ENCODE results near the gene MAL.

Gene MAL

DNA sequence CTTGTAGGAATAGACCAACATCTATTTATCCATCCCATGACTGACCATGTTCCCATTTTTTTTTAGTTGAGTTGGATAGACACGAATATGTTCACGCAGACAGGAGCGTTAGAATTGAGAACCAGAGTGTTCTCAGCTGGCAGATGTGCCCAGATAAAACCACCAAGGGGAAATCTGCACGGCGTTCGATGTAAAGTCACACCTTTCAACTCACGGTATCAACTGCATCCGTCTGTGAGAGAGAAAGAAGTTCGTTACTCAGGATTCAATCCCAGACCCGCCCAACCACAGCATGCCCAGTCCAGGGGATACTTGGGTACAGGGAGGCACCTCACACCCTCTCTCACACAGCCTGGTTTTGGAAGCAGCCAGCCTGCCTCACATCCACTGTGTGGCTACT is 26.1 kb downstream of the MAL start:
- TF ChIP-seq, protein P1, sequence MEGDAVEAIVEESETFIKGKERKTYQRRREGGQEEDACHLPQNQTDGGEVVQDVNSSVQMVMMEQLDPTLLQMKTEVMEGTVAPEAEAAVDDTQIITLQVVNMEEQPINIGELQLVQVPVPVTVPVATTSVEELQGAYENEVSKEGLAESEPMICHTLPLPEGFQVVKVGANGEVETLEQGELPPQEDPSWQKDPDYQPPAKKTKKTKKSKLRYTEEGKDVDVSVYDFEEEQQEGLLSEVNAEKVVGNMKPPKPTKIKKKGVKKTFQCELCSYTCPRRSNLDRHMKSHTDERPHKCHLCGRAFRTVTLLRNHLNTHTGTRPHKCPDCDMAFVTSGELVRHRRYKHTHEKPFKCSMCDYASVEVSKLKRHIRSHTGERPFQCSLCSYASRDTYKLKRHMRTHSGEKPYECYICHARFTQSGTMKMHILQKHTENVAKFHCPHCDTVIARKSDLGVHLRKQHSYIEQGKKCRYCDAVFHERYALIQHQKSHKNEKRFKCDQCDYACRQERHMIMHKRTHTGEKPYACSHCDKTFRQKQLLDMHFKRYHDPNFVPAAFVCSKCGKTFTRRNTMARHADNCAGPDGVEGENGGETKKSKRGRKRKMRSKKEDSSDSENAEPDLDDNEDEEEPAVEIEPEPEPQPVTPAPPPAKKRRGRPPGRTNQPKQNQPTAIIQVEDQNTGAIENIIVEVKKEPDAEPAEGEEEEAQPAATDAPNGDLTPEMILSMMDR (IDR thresholded peaks at IDR 0.05; ENCODE audit: low read depth, low read length): no peak
- DNase-seq (ENCODE audit: low read depth in 2 of 2): no peak

DNA sequence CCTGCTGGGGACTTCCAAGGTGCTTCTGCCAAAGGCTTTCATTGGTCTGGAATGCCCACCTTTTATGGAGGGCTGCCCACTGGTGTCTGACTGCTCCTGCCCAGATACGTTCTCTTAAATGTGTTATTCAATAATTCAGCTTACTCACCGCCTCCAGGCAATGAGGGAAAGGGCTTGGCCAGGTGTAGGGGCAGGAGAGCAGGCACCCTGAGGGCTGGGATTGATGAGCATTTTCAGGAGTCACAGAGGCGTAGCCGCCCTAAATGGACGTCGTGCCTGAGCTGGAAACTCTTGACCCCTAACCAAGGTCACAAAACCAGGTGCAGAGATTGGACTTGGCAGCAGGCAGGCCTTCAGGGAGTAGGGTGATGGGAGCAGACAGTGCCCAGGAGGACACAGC is 26.8 kb downstream of the MAL start:
- TF ChIP-seq, protein P1 (IDR thresholded peaks at IDR 0.05; ENCODE audit: low read depth, low read length): no peak
- no peak overlapping the region for H3K4me3 ChIP-seq (replicated peaks in 1 of 2; ENCODE audit: low read depth in 2 of 2, low read length in 2 of 2)
- DNase-seq (ENCODE audit: low read depth in 2 of 2): no peak

More for the DNA sequence above, 26.1 kb downstream of the MAL start:
- H3K4me3 ChIP-seq (replicated peaks in 1 of 2; ENCODE audit: low read depth in 2 of 2, low read length in 2 of 2): no peak overlapping the region

DNA sequence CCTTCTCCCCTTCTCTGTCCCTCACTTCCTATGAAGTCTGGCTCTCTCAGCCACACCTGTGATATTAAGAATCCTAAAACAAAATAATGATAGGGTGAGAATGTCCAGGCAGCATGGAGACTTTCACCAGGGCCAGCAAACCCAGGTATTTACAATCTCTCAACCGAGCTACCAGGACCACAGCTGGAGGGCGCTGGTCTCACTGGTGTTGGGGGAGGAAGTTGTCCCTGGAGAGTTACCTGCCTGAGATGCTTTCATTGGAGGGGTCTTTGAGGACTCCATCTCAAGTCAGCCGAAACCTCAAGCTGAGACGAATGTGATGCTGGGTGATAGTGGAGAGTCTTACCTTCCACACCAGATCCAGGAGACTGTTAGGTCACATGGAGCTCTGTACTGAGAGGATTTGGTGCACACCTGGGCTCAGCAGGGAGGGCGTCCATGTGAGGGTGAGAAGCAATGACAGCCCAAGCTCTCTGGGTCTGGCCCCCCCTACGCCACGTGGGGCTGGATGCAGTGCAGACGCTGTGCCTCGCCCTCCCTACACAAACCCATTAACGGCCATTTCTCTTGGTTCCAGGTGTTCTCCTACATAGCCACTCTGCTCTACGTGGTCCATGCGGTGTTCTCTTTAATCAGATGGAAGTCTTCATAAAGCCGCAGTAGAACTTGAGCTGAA is 27.4 kb downstream of the MAL start:
- DNase-seq (ENCODE audit: low read depth in 2 of 2): no peak
- TF ChIP-seq, protein P1 (IDR thresholded peaks at IDR 0.05; ENCODE audit: low read depth, low read length): no peak
- H3K4me3 ChIP-seq (replicated peaks in 1 of 2; ENCODE audit: low read depth in 2 of 2, low read length in 2 of 2): no peak overlapping the region

DNA sequence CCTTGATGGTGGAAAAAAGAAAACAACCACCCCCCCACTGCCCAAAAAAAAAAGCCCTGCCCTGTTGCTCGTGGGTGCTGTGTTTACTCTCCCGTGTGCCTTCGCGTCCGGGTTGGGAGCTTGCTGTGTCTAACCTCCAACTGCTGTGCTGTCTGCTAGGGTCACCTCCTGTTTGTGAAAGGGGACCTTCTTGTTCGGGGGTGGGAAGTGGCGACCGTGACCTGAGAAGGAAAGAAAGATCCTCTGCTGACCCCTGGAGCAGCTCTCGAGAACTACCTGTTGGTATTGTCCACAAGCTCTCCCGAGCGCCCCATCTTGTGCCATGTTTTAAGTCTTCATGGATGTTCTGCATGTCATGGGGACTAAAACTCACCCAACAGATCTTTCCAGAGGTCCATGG is 28.0 kb downstream of the MAL start:
- H3K4me3 ChIP-seq (replicated peaks in 1 of 2; ENCODE audit: low read depth in 2 of 2, low read length in 2 of 2): no peak overlapping the region
- DNase-seq (ENCODE audit: low read depth in 2 of 2): peak in 1 of 2 donors; percentile 5
- TF ChIP-seq, protein P1 (IDR thresholded peaks at IDR 0.05; ENCODE audit: low read depth, low read length): no peak

DNA sequence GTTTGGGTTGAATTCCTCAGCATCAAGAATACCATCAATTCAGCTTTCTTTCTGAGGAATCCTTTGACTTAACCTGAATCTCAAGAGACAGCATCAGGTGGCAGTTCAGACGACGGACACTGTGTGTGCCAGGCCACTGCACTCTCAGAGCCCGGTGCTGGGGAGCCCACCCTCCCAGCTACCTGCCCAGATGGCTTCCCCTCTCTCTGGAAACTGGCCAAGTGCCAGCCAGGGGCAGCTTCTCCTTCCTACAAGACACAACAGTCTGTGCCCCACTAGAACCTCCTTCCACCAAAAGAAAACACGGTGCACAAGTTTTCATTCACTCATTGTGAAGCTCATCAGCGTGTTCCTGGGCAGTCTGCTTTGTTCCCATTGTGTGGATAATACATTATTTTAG is 28.5 kb downstream of the MAL start:
- TF ChIP-seq, protein P1 (IDR thresholded peaks at IDR 0.05; ENCODE audit: low read depth, low read length): no peak
- DNase-seq (ENCODE audit: low read depth in 2 of 2): no peak
- H3K4me3 ChIP-seq (replicated peaks in 1 of 2; ENCODE audit: low read depth in 2 of 2, low read length in 2 of 2): no peak overlapping the region

DNA sequence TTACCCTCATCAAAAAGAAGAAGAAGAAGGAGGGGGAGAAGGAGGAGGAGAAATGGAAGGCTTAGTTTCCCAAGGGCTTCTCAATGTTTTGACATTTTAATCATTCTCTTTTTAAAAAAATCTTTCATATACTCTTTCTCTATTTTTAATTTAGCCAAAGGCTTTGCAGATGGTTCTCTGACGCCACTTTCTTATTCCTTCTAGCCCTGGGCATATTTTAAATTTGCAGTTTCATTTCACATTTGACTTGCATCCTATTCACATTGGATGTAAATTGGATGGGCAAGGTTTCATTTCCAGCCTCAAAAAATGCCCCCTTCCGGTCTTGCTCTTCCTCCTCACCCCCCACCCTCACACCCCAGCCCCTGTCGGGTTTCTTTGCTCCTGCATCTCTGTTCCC is 29.8 kb downstream of the MAL start:
- no peak for DNase-seq (ENCODE audit: low read depth in 2 of 2)
- no peak overlapping the region for H3K4me3 ChIP-seq (replicated peaks in 1 of 2; ENCODE audit: low read depth in 2 of 2, low read length in 2 of 2)
- TF ChIP-seq, protein P1 (IDR thresholded peaks at IDR 0.05; ENCODE audit: low read depth, low read length): no peak

DNA sequence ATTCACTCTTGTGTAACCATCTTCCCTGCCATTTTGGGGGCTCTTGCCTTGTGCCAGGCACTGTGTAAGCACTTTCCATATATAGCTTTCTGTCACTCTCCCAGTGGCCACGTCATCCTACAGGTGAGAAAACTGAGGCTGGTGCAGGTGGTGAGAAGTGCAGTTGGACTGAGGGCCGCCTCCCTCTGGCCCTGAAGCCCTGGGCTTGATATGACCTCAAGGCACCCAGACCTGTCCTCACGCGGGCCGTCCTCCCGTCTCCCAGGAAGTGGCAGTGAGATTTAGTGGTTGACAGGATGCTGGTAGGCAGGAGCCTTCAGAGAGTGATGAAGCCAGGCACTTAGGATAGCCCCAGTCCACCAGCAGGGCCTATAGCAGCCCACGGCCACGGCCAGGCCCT is 30.5 kb downstream of the MAL start:
- no peak for DNase-seq (ENCODE audit: low read depth in 2 of 2)
- TF ChIP-seq, protein P1 (IDR thresholded peaks at IDR 0.05; ENCODE audit: low read depth, low read length): no peak

More for the DNA sequence above, 30.5 kb downstream of the MAL start:
- H3K4me3 ChIP-seq (replicated peaks in 1 of 2; ENCODE audit: low read depth in 2 of 2, low read length in 2 of 2): no peak overlapping the region
